Mesenchymal stem cell (in vitro differentiated cells and primary cell): ENCODE results near the gene CKAP5.

Experiments
- DNase-seq: peaks from one replicate; pipeline ENCODE4 v3.0.0-alpha.2; 2013
- H2AFZ ChIP-seq: one replicate; pipeline ENCODE4 v1.6.1; 2013; ENCODE audit warnings: low read depth, mild to moderate bottlenecking, control low read depth, inconsistent platforms, low read length, moderate library complexity
- H2AK5ac ChIP-seq: 2 replicates; pipeline ENCODE4 v1.6.1; 2013; ENCODE audit warnings: low read length, moderate library complexity, mild to moderate bottlenecking, inconsistent platforms; ENCODE audit not compliant: severe bottlenecking
- H2BK120ac ChIP-seq: one replicate; pipeline ENCODE4 v1.6.1; 2013; ENCODE audit warnings: low read depth, mild to moderate bottlenecking, inconsistent platforms, low read length, moderate library complexity
- H2BK12ac ChIP-seq, 2 experiments: one replicate each; pipeline ENCODE4 v1.6.1; 2013; ENCODE audit warnings: inconsistent platforms in 2 of 2, low read length in 2 of 2, mild to moderate bottlenecking in 2 of 2, moderate library complexity in 2 of 2, control low read depth in 1 of 2
- H2BK15ac ChIP-seq: one replicate; pipeline ENCODE4 v1.6.1; 2013; ENCODE audit warnings: mild to moderate bottlenecking, low read depth, inconsistent platforms; ENCODE audit not compliant: poor library complexity, severe bottlenecking
- H2BK5ac ChIP-seq: 2 replicates; pipeline ENCODE4 v1.6.1; 2013; ENCODE audit warnings: low read depth, mild to moderate bottlenecking, low read length, control low read depth, inconsistent platforms; ENCODE audit not compliant: poor library complexity, severe bottlenecking
- H3K14ac ChIP-seq, 2 experiments: one replicate each; pipeline ENCODE4 v1.6.1; 2013; ENCODE audit warnings: inconsistent platforms in 2 of 2, low read length in 2 of 2, control low read depth in 1 of 2, mild to moderate bottlenecking in 1 of 2, moderate library complexity in 1 of 2
- H3K18ac ChIP-seq, 2 experiments: one replicate each; pipeline ENCODE4 v1.6.1; 2013; ENCODE audit warnings: inconsistent platforms in 2 of 2, low read length in 2 of 2, control low read depth in 1 of 2, low read depth in 1 of 2, mild to moderate bottlenecking in 1 of 2
- H3K23ac ChIP-seq, 2 experiments: one replicate each; pipeline ENCODE4 v1.6.1; 2013; ENCODE audit warnings: inconsistent platforms in 2 of 2, low read length in 2 of 2, mild to moderate bottlenecking in 2 of 2, moderate library complexity in 2 of 2, control low read depth in 1 of 2
- H3K27ac ChIP-seq: 2 replicates; pipeline ENCODE4 v1.5.1; 2013; ENCODE audit warnings: mild to moderate bottlenecking, moderate library complexity, low read length, control low read depth, inconsistent platforms; ENCODE audit not compliant: poor library complexity, severe bottlenecking
- H3K27me3 ChIP-seq, 2 experiments: 2 replicates each; pipeline versions ENCODE4 v1.6.1 to v1.7.0; 2013; ENCODE audit warnings: low read length in 2 of 2, mild to moderate bottlenecking in 2 of 2, moderate library complexity in 2 of 2, control low read depth in 1 of 2, inconsistent platforms in 1 of 2; ENCODE audit not compliant: control insufficient read depth in 1 of 2, insufficient read depth in 1 of 2
- H3K36me3 ChIP-seq, 2 experiments: 2 replicates each; pipeline versions ENCODE4 v1.6.1 to v1.7.0; 2013; ENCODE audit warnings: low read length in 2 of 2, control low read depth in 1 of 2, inconsistent platforms in 1 of 2, low read depth in 1 of 2, mild to moderate bottlenecking in 1 of 2; ENCODE audit not compliant: insufficient read depth in 2 of 2, control insufficient read depth in 1 of 2
- H3K4ac ChIP-seq, 2 experiments: one replicate each; pipeline ENCODE4 v1.6.1; 2013; ENCODE audit warnings: inconsistent platforms in 2 of 2, low read length in 2 of 2, mild to moderate bottlenecking in 2 of 2, moderate library complexity in 2 of 2, control low read depth in 1 of 2, low read depth in 1 of 2
- H3K4me1 ChIP-seq: 2 replicates; pipeline ENCODE4 v1.6.1; 2013; ENCODE audit warnings: low read depth, low read length, control low read depth; ENCODE audit not compliant: control insufficient read depth, insufficient read depth
- H3K4me2 ChIP-seq: 2 replicates; pipeline ENCODE4 v1.6.1; 2013; ENCODE audit warnings: low read length, mild to moderate bottlenecking, inconsistent platforms; ENCODE audit not compliant: poor library complexity, severe bottlenecking
- H3K4me3 ChIP-seq, 2 experiments: 2 replicates each; pipeline versions ENCODE4 v1.5.1 to v1.7.0; 2013; ENCODE audit warnings: low read length in 2 of 2, mild to moderate bottlenecking in 2 of 2, control low read depth in 1 of 2, low read depth in 1 of 2; ENCODE audit not compliant: insufficient read depth in 1 of 2
- H3K79me1 ChIP-seq: replicated peaks from 2 replicates; pipeline ENCODE4 v1.6.1; 2013; ENCODE audit warnings: mild to moderate bottlenecking, control low read depth, low read length, inconsistent platforms; ENCODE audit not compliant: poor library complexity, severe bottlenecking
- H3K9ac ChIP-seq: 2 replicates; pipeline ENCODE4 v1.7.0; 2013; ENCODE audit warnings: mild to moderate bottlenecking, low read length, moderate library complexity
- H3K9me3 ChIP-seq: 2 replicates; pipeline ENCODE4 v1.7.0; 2013; ENCODE audit warnings: mild to moderate bottlenecking, low read length; ENCODE audit not compliant: control insufficient read depth
- H4K8ac ChIP-seq: one replicate; pipeline ENCODE4 v1.6.1; 2013; ENCODE audit warnings: inconsistent platforms, mild to moderate bottlenecking, low read length, moderate library complexity
- H4K91ac ChIP-seq: one replicate; pipeline ENCODE4 v1.6.1; 2013; ENCODE audit warnings: mild to moderate bottlenecking, low read length, inconsistent platforms
- WGBS: methylation state at CpG from one replicate; pipeline ENCODE4 v1.1.7; 2013; ENCODE audit warnings: mixed read lengths; 5-methylcytosine and 5-hydroxymethylcytosine counted together

Gene CKAP5

DNA sequence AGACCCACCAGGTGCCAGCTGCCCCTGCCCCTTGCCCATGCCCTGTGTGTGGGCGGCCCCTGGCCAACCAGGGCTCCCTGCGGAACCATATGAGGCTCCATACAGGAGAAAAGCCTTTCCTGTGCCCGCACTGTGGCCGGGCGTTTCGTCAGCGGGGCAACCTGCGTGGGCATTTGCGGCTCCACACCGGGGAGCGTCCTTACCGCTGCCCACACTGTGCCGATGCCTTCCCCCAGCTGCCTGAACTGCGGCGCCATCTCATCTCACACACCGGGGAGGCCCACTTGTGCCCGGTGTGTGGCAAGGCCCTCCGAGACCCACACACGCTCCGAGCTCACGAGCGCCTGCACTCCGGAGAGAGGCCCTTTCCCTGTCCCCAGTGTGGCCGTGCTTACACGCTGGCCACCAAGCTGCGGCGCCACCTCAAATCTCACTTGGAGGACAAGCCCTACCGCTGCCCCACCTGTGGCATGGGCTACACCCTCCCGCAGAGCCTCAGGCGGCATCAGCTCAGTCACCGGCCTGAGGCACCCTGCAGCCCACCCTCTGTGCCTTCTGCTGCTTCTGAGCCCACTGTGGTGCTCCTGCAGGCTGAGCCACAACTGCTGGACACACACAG lies 140.9 kb downstream of the CKAP5 start:
- Histone ChIP-seq H4K91ac (no peak overlapping the region), H2AFZ (no peak overlapping the region), H2BK120ac (no peak overlapping the region), H3K9ac (no peak overlapping the region), H4K8ac (no peak overlapping the region), H2BK15ac (no peak overlapping the region), H3K4me1 (peaks cover 4% of the 10 kb centered on the region), H3K23ac (no peak overlapping the region), H3K18ac (no peak overlapping the region), H3K27me3 (no peaks in the 10 kb centered on the region), H3K9me3 (no peaks in the 10 kb centered on the region), H3K36me3 (peaks cover 52 to 56% of the 10 kb centered on the region in 2 experiments), H3K14ac (no peak overlapping the region), H3K4me2 (no peak overlapping the region), H3K4me3 (no peak overlapping the region), H3K4ac (no peak overlapping the region), H2BK5ac (no peak overlapping the region), H2BK12ac (no peak overlapping the region), H3K79me1 (peaks cover 37% of the 10 kb centered on the region), H3K27ac (no peak overlapping the region), H2AK5ac (no peak overlapping the region)
- WGBS, result 98% methylated on average over 31 of the region's 31 CpGs
- DNase-seq, result no peak

DNA sequence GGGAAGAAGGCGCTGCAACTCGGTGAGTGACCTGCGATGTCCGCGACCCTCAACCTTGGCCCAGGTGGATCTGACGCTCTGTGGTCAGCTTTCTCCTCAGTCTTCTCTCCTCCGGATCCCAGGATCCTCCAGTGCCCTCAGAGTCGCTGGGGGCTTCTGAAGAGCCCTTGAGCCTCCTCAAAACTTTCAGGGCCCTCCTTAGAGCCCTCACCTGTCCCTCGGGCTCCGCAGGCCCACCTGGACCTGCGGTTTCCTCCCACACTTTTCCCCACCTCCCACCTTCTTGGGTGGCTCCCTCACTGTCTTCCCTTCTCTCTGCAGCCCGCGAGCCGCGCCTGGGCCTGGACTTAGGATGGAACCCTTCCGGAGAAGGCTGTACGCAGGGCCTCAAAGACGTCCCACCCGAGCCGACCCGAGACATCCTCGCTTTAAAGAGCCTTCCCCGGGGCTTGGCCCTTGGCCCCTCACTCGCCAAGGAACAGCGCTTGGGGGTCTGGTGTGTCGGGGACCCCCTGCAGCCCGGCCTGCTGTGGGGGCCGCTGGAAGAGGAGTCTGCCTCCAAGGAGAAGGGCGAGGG lies 144.9 kb downstream of the CKAP5 start:
- Histone ChIP-seq H3K9me3 (no peaks in the 10 kb centered on the region), H3K79me1 (peaks cover 35% of the 10 kb centered on the region), H3K4me1 (peaks cover 25% of the 10 kb centered on the region), H3K9ac (peak overlapping the region; percentile 99), H2BK12ac (no peak overlapping the region), H3K4me2 (peak overlapping the region; percentile 81), H2BK15ac (peak overlapping the region; percentile 71), H3K36me3 (peaks cover 38 to 55% of the 10 kb centered on the region in 2 experiments), H2AFZ (no peak overlapping the region), H3K27ac (peak overlapping the region; percentile 99), H2BK120ac (no peak overlapping the region), H3K23ac (no peak overlapping the region), H2AK5ac (no peak overlapping the region), H3K14ac (no peak overlapping the region), H3K18ac (peak overlapping the region in 1 of 2 experiments; percentile 15), H3K4me3 (peak overlapping the region; percentile 78 to 100), H4K91ac (peak overlapping the region; percentile 90), H4K8ac (peak overlapping the region; percentile 74), H2BK5ac (no peak overlapping the region), H3K27me3 (no peaks in the 10 kb centered on the region), H3K4ac (peak overlapping the region; percentile 44 to 67)
- DNase-seq, result no peak
- 1% methylated on average over 29 of the region's 29 CpGs for WGBS

DNA sequence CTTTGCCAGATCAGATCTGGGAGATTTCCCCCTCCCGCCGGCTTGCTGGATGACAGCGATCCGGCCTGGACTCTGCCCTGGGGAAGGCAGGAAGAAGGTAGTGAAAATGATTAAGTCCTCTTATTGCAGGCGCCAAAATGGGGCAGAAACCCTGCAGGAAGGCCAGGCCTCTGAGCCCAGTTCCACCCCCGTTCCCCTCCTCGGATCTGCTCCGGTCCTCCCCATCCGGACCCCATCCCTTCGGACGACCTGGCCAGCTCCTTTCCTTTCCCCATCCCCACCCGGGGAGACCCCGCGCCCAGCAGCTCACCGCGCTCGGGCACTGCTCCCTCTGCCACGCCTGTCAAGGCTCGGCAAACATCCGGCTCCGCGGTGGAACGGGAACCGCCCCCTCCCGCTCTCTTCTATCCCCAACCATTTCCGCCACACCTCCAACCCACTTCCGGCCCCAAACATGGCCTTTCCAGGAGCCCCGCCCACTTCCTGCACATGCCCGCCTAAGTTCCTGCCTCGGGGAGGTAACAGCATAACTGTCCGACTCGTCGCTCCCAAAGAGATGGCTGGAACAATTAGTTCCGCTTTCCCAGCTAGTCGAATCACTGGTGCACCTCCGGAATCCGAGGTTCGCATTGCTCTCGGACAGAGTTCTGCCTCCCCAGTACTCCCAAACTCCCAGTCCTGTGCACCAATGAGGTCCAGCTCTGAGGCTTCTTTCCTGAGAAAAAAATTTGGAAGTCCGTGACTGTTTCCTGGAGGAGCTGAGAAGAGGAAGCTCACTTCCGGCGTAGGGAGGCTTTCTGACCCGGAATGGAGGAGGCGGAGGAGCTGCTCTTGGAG lies 145.6 kb downstream of the CKAP5 start, which contains the start of the genes ARHGAP1 and ZNF408:
Gene ARHGAP1 (minus strand): TSS at position 379 of the 837 bp plus-strand sequence. CDS start 4,512 bp downstream, outside the sequence.
Gene ZNF408 (plus strand): TSS at position 791 of the 837 bp plus-strand sequence. CDS start 17 bp downstream, at position 808.
- Histone ChIP-seq H2AK5ac (peak within 1 kb of the TSS; percentile 76), H3K14ac (peak within 1 kb of the TSS in 1 of 2 experiments; percentile 79), H3K79me1 (peaks cover 31% of the 10 kb centered on the region), H2BK120ac (peak within 1 kb of the TSS; percentile 90), H3K18ac (peak within 1 kb of the TSS; percentile 88 to 90), H3K4me2 (peak within 1 kb of the TSS; percentile 81), H2BK15ac (peak within 1 kb of the TSS; percentile 98), H3K9ac (peak within 1 kb of the TSS; percentile 99), H3K36me3 (peaks cover 38 to 56% of the 10 kb centered on the region in 2 experiments), H3K9me3 (no peaks in the 10 kb centered on the region), H3K4me3 (peak within 1 kb of the TSS; percentile 84 to 100), H3K27ac (peak within 1 kb of the TSS; percentile 99), H2AFZ (peak within 1 kb of the TSS; percentile 47), H2BK12ac (no peak within 1 kb of the TSS), H4K8ac (peak within 1 kb of the TSS; percentile 93), H4K91ac (peak within 1 kb of the TSS; percentile 90), H3K4me1 (peaks cover 32% of the 10 kb centered on the region), H3K27me3 (no peaks in the 10 kb centered on the region), H3K4ac (peak within 1 kb of the TSS; percentile 67 to 86), H2BK5ac (peak within 1 kb of the TSS; percentile 99), H3K23ac (no peak within 1 kb of the TSS)
- under 1% methylated on average over 37 of the region's 44 CpGs for WGBS
- DNase-seq, result peak; percentile 99
